BLaER1 treated with 17β-estradiol and CSF1 and Interleukin-3, amounts not matched to agents 10 nM and 100 nM (cell line): Measurements from ENCODE around the gene RAB20.

Source experiments
- H3K27ac ChIP-seq, 11 experiments: shearing (Covaris generic); formaldehyde crosslinking; 2 replicates each; pipeline ENCODE4 v1.8.1; 2022
- H3K27me3 ChIP-seq, 11 experiments: shearing (Covaris generic); formaldehyde crosslinking; 2 replicates each; pipeline ENCODE4 v1.8.1; 2022
- H3K36me3 ChIP-seq, 11 experiments: shearing (Covaris generic); formaldehyde crosslinking; 2 replicates each; pipeline ENCODE4 v1.8.1; 2022
- H3K4me1 ChIP-seq, 10 experiments: shearing (Covaris generic); formaldehyde crosslinking; 2 replicates each; pipeline ENCODE4 v1.8.1; 2022
- H3K4me2 ChIP-seq, 11 experiments: shearing (Covaris generic); formaldehyde crosslinking; 2 replicates each; pipeline ENCODE4 v1.8.1; 2022
- H3K4me3 ChIP-seq, 10 experiments: shearing (Covaris generic); formaldehyde crosslinking; 2 replicates each; pipeline ENCODE4 v1.8.1; 2022
- H3K9ac ChIP-seq, 11 experiments: shearing (Covaris generic); formaldehyde crosslinking; 2 replicates each; pipeline ENCODE4 v1.8.1; 2022
- H3K9me3 ChIP-seq, 11 experiments: shearing (Covaris generic); formaldehyde crosslinking; replicated peaks in 1 of 11; 2 replicates each; pipeline ENCODE4 v1.8.1; 2022
- H4K20me1 ChIP-seq, 11 experiments: shearing (Covaris generic); formaldehyde crosslinking; 2 replicates each; pipeline ENCODE4 v1.8.1; 2022
- Cebpa-rat ChIP-seq, 11 experiments: shearing (Covaris generic); IDR thresholded peaks; 2 replicates each; pipeline ENCODE4 v1.8.1; 2022

Gene RAB20

GRCh38 chr13:110554946-110555345 lies 6.6 kb downstream of the RAB20 start:
- Histone ChIP-seq H3K9me3 (peaks cover 0 to 16% (median 13%) of the 10 kb centered on the region in 11 experiments; a peak in 16 of 22 replicates), H3K4me1 (peaks cover 41 to 84% (median 62%) of the 10 kb centered on the region in 10 experiments), H3K4me3 (peak overlapping the region in 2 of 10 experiments; percentile 98 to 99; a peak in 2 of 20 replicates), H3K4me2 (peak overlapping the region in 10 of 11 experiments; percentile 7 to 96 (median 68); a peak in 12 of 22 replicates), H3K27ac (no peak overlapping the region), H3K36me3 (peaks cover 22 to 95% (median 82%) of the 10 kb centered on the region in 11 experiments; a peak in 20 of 22 replicates), H4K20me1 (peaks cover 47 to 100% (median 98%) of the 10 kb centered on the region in 11 experiments; a peak in 21 of 22 replicates), H3K27me3 (no peaks in the 10 kb centered on the region), H3K9ac (peak overlapping the region in 2 of 11 experiments; percentile 19 to 95; a peak in 2 of 22 replicates)
- no peak for TF ChIP-seq Cebpa-rat (IDR thresholded peaks at IDR 0.05)

GRCh38 chr13:110554227-110554836 lies 7.2 kb downstream of the RAB20 start:
- Histone ChIP-seq H3K9me3 (peaks cover 0 to 16% (median 13%) of the 10 kb centered on the region in 11 experiments; a peak in 16 of 22 replicates), H3K4me1 (peaks cover 35 to 90% (median 56%) of the 10 kb centered on the region in 10 experiments), H4K20me1 (peaks cover 41 to 100% (median 98%) of the 10 kb centered on the region in 11 experiments; a peak in 21 of 22 replicates), H3K4me2 (peak overlapping the region in 3 of 11 experiments; percentile 86 to 96 (median 93); a peak in 5 of 22 replicates), H3K36me3 (peaks cover 22 to 95% (median 81%) of the 10 kb centered on the region in 11 experiments; a peak in 20 of 22 replicates), H3K9ac (peak overlapping the region in 1 of 11 experiments; percentile 95; a peak in 1 of 22 replicates), H3K27me3 (no peaks in the 10 kb centered on the region), H3K4me3 (peak overlapping the region in 1 of 10 experiments; percentile 99; a peak in 1 of 20 replicates), H3K27ac (no peak overlapping the region)
- no peak for TF ChIP-seq Cebpa-rat (IDR thresholded peaks at IDR 0.05)

- Histone ChIP-seq H3K4me3 (no peak overlapping the region), H3K36me3 (peaks cover 22 to 95% (median 81%) of the 10 kb centered on the region in 11 experiments; a peak in 20 of 22 replicates), H4K20me1 (peaks cover 39 to 100% (median 100%) of the 10 kb centered on the region in 11 experiments; a peak in 21 of 22 replicates), H3K4me1 (peaks cover 31 to 95% (median 48%) of the 10 kb centered on the region in 10 experiments), H3K4me2 (peak overlapping the region in 2 of 11 experiments; percentile 86 to 96; a peak in 4 of 22 replicates), H3K9ac (no peak overlapping the region; a peak in 1 of 22 replicates), H3K9me3 (peaks cover 0 to 16% (median 13%) of the 10 kb centered on the region in 11 experiments; a peak in 16 of 22 replicates), H3K27me3 (no peaks in the 10 kb centered on the region), H3K27ac (no peak overlapping the region)
- no peak for TF ChIP-seq Cebpa-rat (IDR thresholded peaks at IDR 0.05)
Observed at GRCh38 chr13:110553417-110553816, 8.1 kb downstream of the RAB20 start.

- H3K9me3 ChIP-seq: peaks cover 0 to 18% (median 11%) of the 10 kb centered on the region in 11 experiments; a peak in 16 of 22 replicates
- no peak overlapping the region; a peak in 1 of 22 replicates for H3K9ac ChIP-seq
- H3K4me2 ChIP-seq: peak overlapping the region in 2 of 11 experiments; percentile 86 to 96; a peak in 4 of 22 replicates
- H3K27ac ChIP-seq: no peak overlapping the region
- H4K20me1 ChIP-seq: peaks cover 39 to 100% (median 98%) of the 10 kb centered on the region in 11 experiments; a peak in 21 of 22 replicates
- no peak for TF ChIP-seq Cebpa-rat (IDR thresholded peaks at IDR 0.05)
- no peaks in the 10 kb centered on the region for H3K27me3 ChIP-seq
- no peak overlapping the region for H3K4me3 ChIP-seq
- H3K36me3 ChIP-seq: peaks cover 21 to 95% (median 84%) of the 10 kb centered on the region in 11 experiments; a peak in 20 of 22 replicates
- peaks cover 25 to 95% (median 42%) of the 10 kb centered on the region in 10 experiments for H3K4me1 ChIP-seq
Observed at GRCh38 chr13:110552767-110553166, 8.8 kb downstream of the RAB20 start.

- peaks cover 0 to 20% (median 16%) of the 10 kb centered on the region in 11 experiments; a peak in 19 of 22 replicates for H3K9me3 ChIP-seq
- H3K36me3 ChIP-seq: peaks cover 25 to 95% (median 84%) of the 10 kb centered on the region in 11 experiments
- no peak overlapping the region for H3K4me3 ChIP-seq
- peaks cover 35 to 100% (median 98%) of the 10 kb centered on the region in 11 experiments; a peak in 21 of 22 replicates for H4K20me1 ChIP-seq
- no peak overlapping the region for H3K27ac ChIP-seq
- H3K4me2 ChIP-seq: peak overlapping the region in 2 of 11 experiments; percentile 13 to 67; a peak in 4 of 22 replicates
- H3K4me1 ChIP-seq: peaks cover 11 to 95% (median 30%) of the 10 kb centered on the region in 10 experiments
- peak overlapping the region in 1 of 11 experiments; percentile 5; a peak in 2 of 22 replicates for H3K9ac ChIP-seq
- H3K27me3 ChIP-seq: no peaks in the 10 kb centered on the region
- TF ChIP-seq Cebpa-rat (IDR thresholded peaks at IDR 0.05): no peak
Observed at GRCh38 chr13:110551284-110551683, 10.2 kb downstream of the RAB20 start.

GRCh38 chr13:110549795-110550160 lies 11.7 kb downstream of the RAB20 start:
- Histone ChIP-seq H3K27me3 (no peaks in the 10 kb centered on the region), H3K27ac (no peak overlapping the region), H3K9me3 (peaks cover 8 to 35% (median 31%) of the 10 kb centered on the region in 11 experiments; a peak in 20 of 22 replicates), H3K4me2 (peak overlapping the region in 2 of 11 experiments; percentile 21 to 67; a peak in 4 of 22 replicates), H4K20me1 (peaks cover 20 to 100% (median 89%) of the 10 kb centered on the region in 11 experiments; a peak in 21 of 22 replicates), H3K4me1 (peaks cover 0 to 92% (median 14%) of the 10 kb centered on the region in 10 experiments; a peak in 15 of 20 replicates), H3K4me3 (no peak overlapping the region), H3K9ac (peak overlapping the region in 2 of 11 experiments; percentile 27 to 47; a peak in 2 of 22 replicates), H3K36me3 (peaks cover 38 to 95% (median 87%) of the 10 kb centered on the region in 11 experiments)
- TF ChIP-seq Cebpa-rat (IDR thresholded peaks at IDR 0.05): no peak

GRCh38 chr13:110548891-110549794 lies 12.4 kb downstream of the RAB20 start:
- Histone ChIP-seq H4K20me1 (peaks cover 14 to 100% (median 83%) of the 10 kb centered on the region in 11 experiments; a peak in 21 of 22 replicates), H3K27ac (no peak overlapping the region)
- no peak for TF ChIP-seq Cebpa-rat (IDR thresholded peaks at IDR 0.05)

GRCh38 chr13:110546926-110547325 lies 14.6 kb downstream of the RAB20 start:
- TF ChIP-seq Cebpa-rat (IDR thresholded peaks at IDR 0.05): no peak
- H3K27ac ChIP-seq: no peak overlapping the region
- peaks cover 45 to 100% (median 92%) of the 10 kb centered on the region in 11 experiments for H3K36me3 ChIP-seq
- H3K4me3 ChIP-seq: no peak overlapping the region
- H3K4me2 ChIP-seq: peak overlapping the region in 2 of 11 experiments; percentile 49 to 98; a peak in 5 of 22 replicates
- no peaks in the 10 kb centered on the region for H3K27me3 ChIP-seq
- H3K9me3 ChIP-seq: peaks cover 19 to 45% (median 42%) of the 10 kb centered on the region in 11 experiments; a peak in 21 of 22 replicates
- no peak overlapping the region for H3K9ac ChIP-seq
- H3K4me1 ChIP-seq: peaks cover 5 to 97% (median 15%) of the 10 kb centered on the region in 10 experiments; a peak in 18 of 20 replicates
- peaks cover 4 to 100% (median 82%) of the 10 kb centered on the region in 11 experiments; a peak in 21 of 22 replicates for H4K20me1 ChIP-seq

More at GRCh38 chr13:110548891-110549794, 12.4 kb downstream of the RAB20 start:
- Histone ChIP-seq H3K9me3 (peaks cover 14 to 41% (median 37%) of the 10 kb centered on the region in 11 experiments; a peak in 21 of 22 replicates), H3K9ac (peak overlapping the region in 2 of 11 experiments; percentile 27 to 47; a peak in 4 of 22 replicates), H3K4me1 (peaks cover 0 to 92% (median 9%) of the 10 kb centered on the region in 10 experiments; a peak in 10 of 20 replicates), H3K4me3 (no peak overlapping the region), H3K36me3 (peaks cover 40 to 95% (median 87%) of the 10 kb centered on the region in 11 experiments), H3K27me3 (no peaks in the 10 kb centered on the region), H3K4me2 (peak overlapping the region in 2 of 11 experiments; percentile 21 to 67; a peak in 4 of 22 replicates)
